GM19023 (cell line): ENCODE data around the gene L1CAM.
A peak's percentile ranks its signal among the peaks of the same experiment; 100 is the strongest.

ENCODE experiments used
- ATAC-seq: cut with Tn5 transposase; IDR thresholded peaks from one replicate; pipeline ENCODE4 v1.9.1; 2021; ENCODE audit warnings: mild to moderate bottlenecking, moderate library complexity; ENCODE audit not compliant: unreplicated experiment

Gene L1CAM

GRCh38 chrX:153885968-153886903 lies at the start of gene L1CAM:
L1CAM (minus strand) TSS chrX:153886173; CDS start chrX:153875836, 10,337 bp downstream.
- ATAC-seq = no peak

- no peak for ATAC-seq
These were observed 49.4 kb upstream of the L1CAM start for GRCh38 chrX:153935326-153935851.

GRCh38 chrX:153934762-153935325 lies 48.9 kb upstream of the L1CAM start, which contains the start of gene NAA10:
NAA10 (minus strand) TSS chrX:153935037; CDS start chrX:153934904, 133 bp downstream.
- ATAC-seq = peak; percentile 94

GRCh38 chrX:153934148-153934761 lies 48.3 kb upstream of the L1CAM start:
- peak; percentile 18 for ATAC-seq

GRCh38 chrX:153933748-153934147 lies 47.8 kb upstream of the L1CAM start:
- no peak for ATAC-seq

GRCh38 chrX:153932220-153932915 lies 46.4 kb upstream of the L1CAM start:
- no peak for ATAC-seq

- no peak for ATAC-seq
These were observed 45.8 kb upstream of the L1CAM start for GRCh38 chrX:153931748-153932147.

- ATAC-seq = no peak
These were observed 45.2 kb upstream of the L1CAM start for GRCh38 chrX:153931151-153931550.

GRCh38 chrX:153930011-153930910 lies 44.3 kb upstream of the L1CAM start:
- ATAC-seq = no peak

GRCh38 chrX:153929576-153929975 lies 43.6 kb upstream of the L1CAM start:
- ATAC-seq = no peak

GRCh38 chrX:153928846-153929245 lies 42.9 kb upstream of the L1CAM start:
- ATAC-seq = no peak

GRCh38 chrX:153927922-153928760 lies 42.2 kb upstream of the L1CAM start:
- peak; percentile 81 for ATAC-seq

- no peak for ATAC-seq
These were observed 41.6 kb upstream of the L1CAM start for GRCh38 chrX:153927672-153927921.

GRCh38 chrX:153926858-153927671 lies 41.1 kb upstream of the L1CAM start:
- peak; percentile 39 for ATAC-seq

- no peak for ATAC-seq
These were observed 40.5 kb upstream of the L1CAM start for GRCh38 chrX:153926552-153926857.

- ATAC-seq = no peak
These were observed 40.0 kb upstream of the L1CAM start, which contains the start of gene ARHGAP4 for GRCh38 chrX:153925739-153926551. ARHGAP4 (minus strand) TSS chrX:153926264; CDS start chrX:153926202, 62 bp downstream.

- ATAC-seq = no peak
These were observed 39.4 kb upstream of the L1CAM start for GRCh38 chrX:153925387-153925738.
